HL-60 (cell line): ENCODE data around the gene NDUFV1.
"Not testable (repeated sequence)": the region's sequence is repeated elsewhere in the genome, so short reads cannot be mapped to it uniquely, and the experiment has no call there.

Experiments
- CTCF ChIP-seq: IDR thresholded peaks from one replicate; pipeline ENCODE4 v1.5.1; 2011; ENCODE audit warnings: low read length, control low read depth, inconsistent platforms; ENCODE audit not compliant: insufficient read depth
- GABPA ChIP-seq: IDR thresholded peaks from 2 replicates; pipeline ENCODE4 v1.6.1; 2012; ENCODE audit warnings: low read depth
- POLR2AphosphoS5 ChIP-seq: IDR thresholded peaks from 2 replicates; pipeline ENCODE4 v1.6.1; 2012; ENCODE audit warnings: low read depth
- REST ChIP-seq: IDR thresholded peaks from 2 replicates; pipeline ENCODE4 v1.6.1; 2012; ENCODE audit warnings: low read depth; ENCODE audit not compliant: insufficient replicate concordance

- TF ChIP-seq REST, CTCF, POLR2AphosphoS5, GABPA: not testable (repeated sequence)
These were observed 13.2 kb downstream of the NDUFV1 start for GRCh38 chr11:67619683-67620618.
